ENCODE results near the gene EIF5A2. TPM values are rescaled to one million over a fixed set of nuclear protein-coding genes. Genes with fewer than 3 reads are reported as not detected.

The EIF5A2 gene
- total RNA-seq, 1 donor from 2014 or later, result 6.6 TPM

- DNase-seq (ENCODE audit: extremely low spot score in 2 of 2), result no peak
- no peak overlapping the region for H3K27ac ChIP-seq
- no peak overlapping the region for H3K4me3 ChIP-seq
- no peaks in the 10 kb centered on the region for H3K4me1 ChIP-seq
- H3K27me3 ChIP-seq, result no peaks in the 10 kb centered on the region
- TF ChIP-seq CTCF (IDR thresholded peaks at IDR 0.05) (no peak), POLR2A (IDR thresholded peaks at IDR 0.05) (no peak), POLR2AphosphoS5 (IDR thresholded peaks at IDR 0.05; ENCODE audit: insufficient read depth in 1 of 2, low read depth in 1 of 2) (no peak)
- intact Hi-C loops (cut with DNase I), result no loop called here
- no peaks in the 10 kb centered on the region for H3K36me3 ChIP-seq
- H3K9me3 ChIP-seq, result no peaks in the 10 kb centered on the region
Measured at GRCh38 chr3:170914690-170915089, 6.3 kb upstream of the EIF5A2 start.

- H3K36me3 ChIP-seq, result no peaks in the 10 kb centered on the region
- no peaks in the 10 kb centered on the region for H3K27me3 ChIP-seq
- H3K9me3 ChIP-seq, result no peaks in the 10 kb centered on the region
- H3K4me3 ChIP-seq, result no peak overlapping the region
- H3K27ac ChIP-seq, result no peak overlapping the region
- no peak for DNase-seq (ENCODE audit: extremely low spot score in 2 of 2)
- TF ChIP-seq POLR2A (IDR thresholded peaks at IDR 0.05) (no peak), POLR2AphosphoS5 (IDR thresholded peaks at IDR 0.05; ENCODE audit: insufficient read depth in 1 of 2, low read depth in 1 of 2) (no peak), CTCF (IDR thresholded peaks at IDR 0.05) (no peak)
- intact Hi-C loops (cut with DNase I), result no loop called here
- no peaks in the 10 kb centered on the region for H3K4me1 ChIP-seq
Measured at GRCh38 chr3:170914212-170914611, 5.8 kb upstream of the EIF5A2 start.

- TF ChIP-seq CTCF (IDR thresholded peaks at IDR 0.05) (no peak), POLR2AphosphoS5 (IDR thresholded peaks at IDR 0.05; ENCODE audit: insufficient read depth in 1 of 2, low read depth in 1 of 2) (no peak), POLR2A (IDR thresholded peaks at IDR 0.05) (no peak)
- Histone ChIP-seq H3K4me1 (peaks cover 21% of the 10 kb centered on the region), H3K36me3 (no peaks in the 10 kb centered on the region), H3K9me3 (no peaks in the 10 kb centered on the region), H3K4me3 (no peak overlapping the region), H3K27ac (no peak overlapping the region), H3K27me3 (no peaks in the 10 kb centered on the region)
- intact Hi-C loops (cut with DNase I), result no loop called here
- DNase-seq (ENCODE audit: extremely low spot score in 2 of 2), result no peak
Measured at GRCh38 chr3:170911051-170911450, 2.6 kb upstream of the EIF5A2 start.

GRCh38 chr3:170910542-170910941 lies 2.1 kb upstream of the EIF5A2 start:
- TF ChIP-seq CTCF (IDR thresholded peaks at IDR 0.05) (no peak), POLR2A (IDR thresholded peaks at IDR 0.05) (no peak), POLR2AphosphoS5 (IDR thresholded peaks at IDR 0.05; ENCODE audit: insufficient read depth in 1 of 2, low read depth in 1 of 2) (no peak)
- Histone ChIP-seq H3K27me3 (no peaks in the 10 kb centered on the region), H3K36me3 (no peaks in the 10 kb centered on the region), H3K4me1 (peaks cover 21% of the 10 kb centered on the region), H3K27ac (no peak overlapping the region), H3K4me3 (no peak overlapping the region), H3K9me3 (no peaks in the 10 kb centered on the region)
- intact Hi-C loops (cut with DNase I), result no loop called here
- no peak for DNase-seq (ENCODE audit: extremely low spot score in 2 of 2)

- DNase-seq (ENCODE audit: extremely low spot score in 2 of 2), result peak in 1 of 2 donors; percentile 87
- H3K4me1 ChIP-seq, result peaks cover 21% of the 10 kb centered on the region
- H3K36me3 ChIP-seq, result no peaks in the 10 kb centered on the region
- H3K27me3 ChIP-seq, result no peaks in the 10 kb centered on the region
- H3K4me3 ChIP-seq, result peak overlapping the region in 1 of 2 donors; percentile 72
- intact Hi-C loops (cut with DNase I), result no loop called here
- no peaks in the 10 kb centered on the region for H3K9me3 ChIP-seq
- no peak overlapping the region for H3K27ac ChIP-seq
- TF ChIP-seq CTCF (IDR thresholded peaks at IDR 0.05) (no peak), POLR2AphosphoS5 (IDR thresholded peaks at IDR 0.05; ENCODE audit: insufficient read depth in 1 of 2, low read depth in 1 of 2) (no peak), POLR2A (IDR thresholded peaks at IDR 0.05) (no peak)
Measured at GRCh38 chr3:170909129-170909903, 879 bp upstream of the EIF5A2 start.

Data from vagina (tissue), 2 donors.